HG03575 (cell line): ENCODE results near the gene TNS1.

Source experiments
- ATAC-seq: cut with Tn5 transposase; IDR thresholded peaks from one replicate; pipeline ENCODE4 v1.9.1; 2021; ENCODE audit not compliant: unreplicated experiment, insufficient number of reproducible peaks, low FRiP score; ENCODE audit errors: extremely low read depth

The TNS1 gene

DNA sequence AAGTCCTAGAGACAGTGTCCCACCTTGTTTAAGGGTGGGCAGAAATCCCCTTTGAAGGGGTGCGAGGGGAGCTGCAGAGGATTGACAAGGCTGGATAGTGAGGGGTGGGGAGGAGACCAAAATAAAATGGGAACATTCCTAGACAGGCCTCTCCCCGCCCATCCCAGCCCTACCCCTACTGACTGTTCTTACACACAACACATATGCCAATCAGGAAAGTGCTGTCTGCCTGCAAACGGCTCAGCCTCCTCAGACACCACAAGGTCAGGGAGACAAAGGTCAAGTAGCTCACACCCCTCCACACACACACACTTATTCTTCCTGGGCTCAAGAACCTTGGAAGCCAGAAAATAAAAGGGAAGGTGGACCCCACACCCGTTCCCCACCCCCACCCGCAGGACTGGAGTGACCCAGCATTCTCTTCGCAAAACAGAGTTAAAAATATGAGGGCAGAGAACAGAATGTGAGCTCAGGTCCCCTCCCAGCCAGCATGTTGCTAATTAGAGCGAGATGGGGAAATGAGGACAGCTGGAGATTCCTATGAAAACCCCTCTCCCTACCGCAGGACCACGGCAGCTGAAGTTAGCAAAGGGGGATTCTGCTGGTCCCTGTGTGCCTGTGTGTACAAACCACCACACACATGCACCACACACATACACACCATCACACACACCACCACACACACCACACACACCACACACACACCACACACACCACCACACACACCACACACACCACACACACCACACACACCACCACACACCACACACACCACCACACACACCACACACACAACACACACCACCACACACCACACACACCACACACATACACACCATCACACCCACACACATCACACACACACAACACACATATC is 197.8 kb downstream of the TNS1 start:
- no peak for ATAC-seq

DNA sequence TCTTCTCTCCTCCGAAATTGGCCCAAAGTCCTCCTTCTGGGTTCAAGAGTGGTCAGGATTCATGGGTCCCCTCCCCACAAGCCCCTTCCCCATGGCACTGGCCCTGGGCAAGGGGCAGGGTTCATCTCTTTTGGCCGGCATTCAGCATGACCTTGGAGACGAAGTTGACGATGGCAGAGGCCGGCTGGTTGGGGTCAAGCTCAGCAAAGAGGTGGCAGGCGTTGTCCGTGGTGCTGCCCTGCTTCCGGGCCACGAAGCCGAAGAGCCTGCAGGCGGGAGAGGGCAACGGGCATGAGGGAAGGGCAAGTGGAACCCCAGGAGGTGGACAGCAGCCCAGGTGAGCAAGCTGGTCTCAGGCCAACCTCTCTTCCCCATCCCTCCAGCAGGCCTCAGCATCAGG is 198.5 kb downstream of the TNS1 start:
- no peak for ATAC-seq

DNA sequence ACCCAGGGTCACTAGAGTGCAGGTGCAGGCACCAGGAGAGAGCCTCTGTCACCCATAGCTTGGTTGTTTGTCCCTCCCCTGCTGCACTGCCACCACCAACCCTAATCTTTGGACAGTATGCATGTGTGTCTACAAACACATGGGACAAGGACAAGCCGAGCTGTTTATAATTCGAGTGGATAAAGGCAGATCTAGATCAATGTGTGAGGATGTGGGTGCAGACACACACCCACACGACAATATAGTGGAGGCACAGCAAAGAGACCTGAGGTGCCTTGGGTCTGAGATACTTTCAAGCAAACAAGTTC is 199.2 kb downstream of the TNS1 start:
- ATAC-seq, result no peak

DNA sequence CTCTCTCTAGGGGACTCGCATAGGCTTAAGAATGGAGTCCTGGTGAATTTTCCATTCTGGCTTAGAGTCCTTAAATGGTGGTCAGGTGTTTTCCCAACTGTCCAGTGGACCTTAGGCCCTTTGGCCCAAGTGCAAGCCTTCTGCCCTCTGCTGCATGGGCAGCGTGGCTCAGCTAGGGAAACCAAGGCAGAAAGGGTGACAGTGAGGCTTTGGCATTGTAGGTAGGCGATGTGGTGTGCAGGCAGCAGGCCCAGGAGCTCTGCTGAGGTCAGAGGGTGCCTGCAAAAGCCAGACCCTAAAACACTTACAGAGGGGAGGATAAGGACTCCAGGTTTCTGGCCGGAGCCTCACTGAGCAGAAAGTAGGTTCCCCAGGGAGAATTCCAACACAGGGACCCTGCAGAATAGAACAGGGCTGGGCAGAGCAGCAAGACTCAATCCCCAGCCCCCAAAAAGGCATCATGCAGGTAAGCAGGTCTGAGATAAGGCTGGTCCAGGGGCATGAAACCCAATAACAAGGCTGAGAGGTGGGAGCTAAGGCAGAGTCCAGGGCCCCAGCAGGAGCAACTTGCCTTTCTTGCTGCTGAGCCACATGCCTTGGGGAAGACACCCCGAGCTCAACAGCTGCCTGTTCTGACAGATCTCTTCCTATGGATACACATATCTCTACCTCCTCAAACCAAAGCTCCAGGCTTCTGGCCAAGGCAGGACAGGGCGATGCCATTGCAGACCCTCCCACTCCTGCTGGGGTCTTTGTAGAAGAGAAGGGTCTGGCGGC is 199.7 kb downstream of the TNS1 start:
- no peak for ATAC-seq

DNA sequence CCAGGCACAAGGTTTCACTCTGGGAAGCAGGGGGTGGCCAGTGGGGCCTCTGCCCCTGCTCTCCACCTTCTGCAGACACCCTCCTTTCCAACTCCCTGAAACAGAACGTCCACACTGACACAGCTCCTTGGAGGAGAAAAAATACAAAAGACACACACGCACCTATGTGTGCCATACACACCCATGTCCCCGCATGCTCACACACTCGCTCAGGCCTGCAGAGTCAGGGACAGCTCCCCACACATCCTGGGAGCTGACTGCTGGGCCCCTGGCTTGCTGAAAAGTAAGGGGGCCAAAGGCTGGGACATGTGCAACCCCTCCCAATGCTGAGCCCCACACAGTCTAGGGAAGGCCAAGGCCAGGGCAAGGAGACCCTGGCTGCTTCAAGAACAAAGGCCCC is 200.5 kb downstream of the TNS1 start:
- ATAC-seq, result no peak

DNA sequence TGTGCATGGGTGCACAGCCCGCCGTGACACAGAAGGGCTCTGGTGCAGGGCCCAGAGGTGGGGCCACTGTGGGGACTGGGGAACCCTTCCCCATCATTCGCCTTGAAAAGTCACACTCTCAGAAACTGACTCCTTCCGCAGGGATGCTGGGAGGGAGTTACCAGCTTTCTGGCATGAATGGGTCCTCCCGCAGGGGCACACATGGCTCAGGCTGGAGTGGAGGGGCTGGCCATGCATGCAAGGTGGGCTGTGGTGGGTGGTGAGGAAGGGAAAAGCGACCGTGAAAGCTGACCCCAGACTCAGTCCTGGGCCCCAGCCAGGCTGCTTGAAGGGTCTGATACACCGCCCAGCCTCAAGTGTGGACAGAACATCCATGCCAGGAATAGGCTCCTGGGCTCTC is 201.1 kb downstream of the TNS1 start:
- no peak for ATAC-seq

DNA sequence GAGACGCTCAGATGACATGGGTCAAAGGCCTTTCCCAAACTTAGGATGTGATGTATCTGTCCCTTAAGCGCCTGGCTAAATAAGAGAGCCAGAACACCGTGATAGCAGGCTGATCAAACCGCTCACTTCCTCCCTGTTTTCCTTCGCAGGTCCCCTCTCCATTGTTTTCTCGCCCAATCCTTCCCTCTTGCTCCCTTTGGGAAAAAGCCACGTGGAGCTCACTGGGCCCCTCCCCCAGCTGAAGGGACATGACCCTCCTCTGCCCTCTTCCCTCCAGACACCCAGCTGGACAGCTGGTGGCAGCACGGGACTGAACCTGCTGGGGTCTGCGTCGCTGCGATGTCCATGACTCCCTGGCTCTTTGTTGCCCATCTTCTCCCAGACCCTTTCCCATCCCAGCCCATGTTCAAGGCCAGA is 201.7 kb downstream of the TNS1 start:
- ATAC-seq, result no peak

DNA sequence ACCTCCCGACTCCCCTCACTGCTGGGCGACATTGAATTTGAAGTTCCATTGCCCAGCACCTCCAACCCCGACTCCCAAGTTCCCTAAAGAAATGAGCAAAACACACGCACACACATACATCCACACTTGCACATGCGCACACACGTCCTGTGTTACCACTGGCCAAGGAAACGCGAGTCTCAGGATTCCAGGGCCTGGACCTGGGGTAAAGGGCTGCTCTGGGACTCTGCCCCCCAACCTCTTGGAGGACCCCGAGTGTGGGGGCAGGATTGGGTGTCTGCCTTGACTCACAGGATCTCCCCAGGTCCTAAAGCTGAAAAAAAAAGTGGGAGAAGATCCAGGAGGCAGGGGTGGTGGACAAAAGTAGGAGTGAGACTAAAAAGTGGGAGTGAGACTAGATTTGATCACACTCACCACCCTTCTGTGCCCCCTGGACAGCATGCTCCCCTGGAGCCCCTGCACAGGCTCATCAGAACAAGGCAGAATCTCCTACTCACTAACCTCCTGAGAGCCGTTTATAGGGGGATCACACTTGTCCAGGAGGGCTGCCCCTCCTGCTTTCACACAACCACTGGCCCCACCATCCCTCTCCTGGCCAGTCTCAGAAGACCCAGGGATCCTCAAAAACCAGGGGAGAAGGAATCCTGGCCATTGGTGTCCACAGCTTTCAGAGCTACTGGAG is 202.2 kb downstream of the TNS1 start:
- ATAC-seq, result no peak

DNA sequence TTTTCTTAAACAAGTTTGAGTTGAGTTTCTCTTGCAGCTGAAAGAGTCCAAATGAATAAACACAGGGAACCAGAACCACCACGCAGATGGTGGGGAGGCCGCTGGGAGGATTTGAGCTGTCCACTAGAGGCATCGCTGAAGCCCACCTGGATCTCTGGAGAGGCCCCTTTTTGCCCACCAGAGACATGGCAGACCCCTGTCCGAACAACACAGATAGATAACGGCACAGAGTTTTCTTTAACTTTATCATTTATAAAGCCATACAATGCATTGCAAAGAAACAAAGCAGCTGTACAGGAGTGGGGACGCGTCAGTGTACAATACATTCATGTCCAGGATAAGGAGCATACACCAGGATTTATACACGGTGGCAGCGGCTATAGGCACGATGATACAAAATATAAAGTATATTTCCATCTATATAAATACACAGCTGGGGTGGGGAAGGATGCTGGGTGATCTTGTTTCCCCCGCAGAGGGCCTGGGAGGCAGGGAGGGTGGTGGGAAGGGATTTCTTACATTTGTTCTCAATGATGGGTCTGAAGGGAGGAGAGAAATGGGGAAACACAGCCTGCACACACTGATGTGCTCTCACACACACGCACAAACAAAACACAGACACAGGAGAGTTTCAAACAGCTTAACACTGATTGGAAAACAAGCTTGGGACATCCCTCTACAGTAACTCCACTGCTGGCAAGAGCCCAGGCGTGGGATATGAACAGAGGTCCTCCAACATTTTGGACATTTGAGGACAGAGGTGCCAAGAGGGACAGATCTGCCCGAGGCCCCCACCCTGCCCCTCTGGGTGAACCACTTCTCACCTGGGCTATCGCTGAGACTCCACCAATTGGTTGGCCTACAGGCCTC is 203.0 kb downstream of the TNS1 start:
- no peak for ATAC-seq

DNA sequence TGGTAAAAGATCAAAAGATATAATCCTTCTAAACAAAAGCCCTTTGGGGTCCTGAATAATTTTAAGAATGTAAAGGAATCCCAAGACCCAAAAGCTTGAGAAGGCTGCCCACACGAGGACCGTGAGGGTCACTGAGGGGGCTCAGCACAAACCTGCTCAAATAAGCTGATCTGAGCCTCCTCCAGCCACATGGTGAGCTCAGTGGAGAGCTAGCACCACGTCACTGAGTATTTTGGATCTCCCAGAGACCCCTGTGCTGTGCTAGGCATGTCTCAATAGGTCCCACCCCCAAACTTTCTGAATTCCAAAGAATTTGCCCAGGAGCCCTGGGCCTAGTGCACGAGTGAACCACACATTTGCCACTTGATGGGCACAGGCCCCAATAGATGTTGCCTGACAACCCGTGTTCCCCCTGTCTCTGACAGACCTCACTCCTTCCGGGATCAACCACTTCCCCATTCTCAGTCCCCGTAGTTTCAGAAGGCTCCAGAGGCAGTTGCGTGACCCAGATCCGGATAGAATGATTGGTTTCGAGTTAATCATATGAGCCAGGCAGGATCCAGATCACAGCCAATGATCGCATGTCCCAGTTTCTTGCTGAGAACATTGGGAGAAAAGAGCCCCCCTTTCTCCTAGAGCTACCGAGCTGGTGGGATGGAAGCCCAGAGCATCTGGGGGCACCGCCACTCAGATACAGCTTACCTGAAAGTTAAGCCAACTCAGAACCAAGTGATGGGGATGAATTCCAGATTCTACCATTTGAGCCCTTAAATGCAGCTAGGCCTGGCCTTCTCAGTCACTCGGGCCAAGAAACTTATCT is 203.8 kb downstream of the TNS1 start:
- ATAC-seq, result no peak

DNA sequence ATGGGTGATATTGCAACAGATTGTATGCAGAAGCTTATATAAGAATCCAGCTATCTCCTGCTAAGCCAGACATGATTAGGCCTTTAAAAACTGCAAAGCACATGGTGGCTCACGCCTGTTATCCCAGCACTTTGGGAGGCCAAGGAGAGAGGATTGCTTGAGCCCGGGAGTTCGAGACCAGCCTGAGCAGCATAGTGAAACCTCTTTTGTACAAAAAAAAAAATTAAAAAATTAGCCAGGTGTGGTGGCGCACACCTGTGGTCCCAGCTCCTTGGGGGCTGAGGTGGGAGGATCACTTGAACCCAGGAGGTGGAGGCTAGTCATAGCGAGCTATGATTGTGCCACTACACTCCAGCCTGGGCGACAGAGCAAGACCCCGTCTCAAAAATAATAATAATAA is 204.6 kb downstream of the TNS1 start:
- no peak for ATAC-seq

DNA sequence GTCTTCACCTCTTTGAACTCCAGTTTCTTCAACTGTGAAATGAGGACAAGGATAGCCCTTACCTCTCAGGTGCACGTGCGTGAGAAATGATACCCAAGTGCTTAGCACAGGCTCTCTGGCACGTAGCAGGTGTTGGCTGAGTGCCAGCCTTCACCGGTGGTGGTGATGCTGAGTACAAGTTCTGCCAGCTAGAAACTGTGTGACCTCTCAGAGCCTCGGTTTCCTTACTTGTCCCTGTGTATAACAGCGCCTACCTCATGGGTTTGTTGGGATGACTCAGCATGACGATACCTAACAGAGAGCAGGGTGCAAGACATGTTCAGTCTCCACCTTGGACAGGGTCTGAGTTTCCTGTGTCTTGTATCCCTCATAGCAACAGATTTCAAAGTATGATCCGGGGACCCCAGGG is 205.1 kb downstream of the TNS1 start:
- no peak for ATAC-seq

DNA sequence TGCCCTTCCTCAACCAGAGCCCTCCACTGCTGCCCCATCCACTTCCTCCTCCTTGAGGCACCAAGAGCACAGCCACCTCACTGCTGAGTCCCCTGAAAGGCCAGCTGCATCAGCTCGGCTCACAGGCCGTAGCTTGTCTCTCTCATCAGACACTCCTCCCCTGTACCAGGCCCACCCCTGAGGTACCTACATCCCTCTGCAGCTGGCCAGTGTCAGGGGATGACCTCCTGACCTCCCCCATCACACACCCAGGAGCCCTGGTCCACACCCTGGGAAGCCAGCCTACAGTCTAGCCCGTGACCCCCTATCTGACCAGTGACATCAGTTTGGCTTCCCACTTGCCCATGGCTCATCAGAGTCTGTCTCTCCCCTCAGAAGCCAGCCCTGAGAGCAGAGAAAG is 205.6 kb downstream of the TNS1 start:
- ATAC-seq, result no peak

DNA sequence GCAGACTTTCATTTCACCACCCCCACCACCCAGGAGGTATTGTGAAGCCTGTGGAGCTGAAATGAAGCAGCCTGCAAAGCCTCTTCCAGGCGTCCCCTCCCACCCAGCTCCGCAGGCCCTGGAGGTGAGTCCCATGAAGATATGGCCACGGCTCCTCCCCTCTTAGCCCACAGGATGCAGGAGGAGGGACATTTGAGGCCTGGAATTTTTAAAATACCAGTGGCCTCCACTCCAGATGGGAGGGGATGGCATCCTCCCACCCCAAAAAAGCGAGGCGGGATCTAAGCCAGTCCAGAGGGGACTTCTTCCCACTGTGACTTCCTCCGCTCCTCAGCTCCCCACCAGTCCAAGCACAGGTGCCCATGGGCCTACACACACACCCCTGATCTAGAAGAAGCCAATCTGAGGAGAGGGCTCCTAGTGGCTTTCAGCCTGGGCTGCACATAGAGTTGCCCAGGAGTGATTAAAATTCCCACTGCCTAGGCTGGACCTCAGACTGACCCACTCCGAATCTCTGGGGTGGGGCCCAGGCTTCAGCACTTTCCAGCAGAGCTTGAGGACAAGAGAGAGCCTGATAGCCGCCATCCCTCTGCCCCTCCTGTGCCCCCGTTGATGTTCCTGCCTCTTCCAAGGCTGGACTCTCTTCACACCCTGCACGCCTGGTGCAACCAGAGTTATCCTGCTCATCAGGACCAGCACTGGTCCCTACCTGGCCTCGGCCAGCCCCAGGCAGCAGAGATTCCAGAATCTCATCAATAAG is 206.9 kb downstream of the TNS1 start:
- no peak for ATAC-seq

DNA sequence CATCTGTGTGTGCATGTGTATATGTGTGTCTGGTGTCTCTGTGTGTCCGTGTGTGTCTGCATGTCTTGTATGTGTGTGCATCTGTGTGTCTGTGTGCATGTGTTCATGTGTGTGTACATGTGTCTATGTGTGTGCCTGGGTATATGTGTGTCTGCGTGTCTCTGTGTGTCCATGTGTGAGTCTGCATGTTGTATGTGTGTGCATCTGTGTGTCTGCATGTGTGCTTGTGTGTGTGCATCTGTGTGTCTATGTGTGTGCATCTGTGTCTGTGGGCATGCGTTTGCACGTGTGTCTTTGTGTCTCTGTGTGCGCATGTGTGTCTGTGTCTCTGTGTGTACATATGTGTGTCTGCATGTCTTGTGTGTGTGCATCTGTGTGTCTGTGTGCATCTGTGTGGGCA is 207.7 kb downstream of the TNS1 start:
- no peak for ATAC-seq

DNA sequence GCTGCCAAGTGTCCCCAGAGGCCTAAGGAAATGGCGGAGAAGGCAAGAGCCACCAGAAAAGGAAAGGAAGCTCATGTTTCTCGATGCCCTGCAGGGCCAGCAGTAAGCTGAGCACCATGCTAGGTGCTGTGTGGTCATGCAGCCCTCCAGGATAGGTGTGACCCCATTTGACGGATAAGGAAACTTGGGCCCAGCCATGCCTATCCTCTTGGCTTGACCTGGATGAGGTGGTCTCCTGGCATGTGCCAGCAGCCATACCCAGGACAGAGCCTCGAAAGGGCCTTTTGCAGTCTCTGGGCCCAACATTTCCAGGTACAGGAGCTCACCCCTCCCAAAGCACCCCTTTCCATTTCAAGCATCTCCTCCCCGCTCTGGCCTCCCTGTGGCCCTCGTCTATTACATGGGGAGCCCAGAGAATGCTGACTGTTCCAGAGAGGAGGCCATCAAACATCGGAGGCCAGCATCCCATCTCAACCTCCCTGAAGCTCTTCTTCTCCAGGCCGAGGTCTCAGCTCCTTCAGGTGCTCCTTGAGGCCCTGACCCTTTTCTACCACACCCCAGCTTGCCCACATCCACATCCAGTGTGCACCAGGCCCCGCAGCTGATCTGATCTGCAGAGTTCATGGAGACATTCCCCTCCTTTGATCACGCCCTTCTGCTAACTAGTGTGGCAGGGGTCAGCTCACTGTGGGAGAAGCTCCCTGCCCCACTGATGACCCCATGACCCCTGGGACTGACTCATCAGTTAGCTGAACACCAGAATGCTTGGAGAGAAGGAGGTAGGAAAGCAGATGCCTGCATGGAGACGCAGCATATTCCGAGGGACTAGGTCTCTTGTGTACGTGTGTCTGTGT is 208.4 kb downstream of the TNS1 start:
- no peak for ATAC-seq
